Raji (cell line): ENCODE measurements around the gene UBE2E2.

ENCODE experiments used
- POLR2A ChIP-seq: IDR thresholded peaks from 2 replicates; pipeline ENCODE4 v1.6.1; 2011; ENCODE audit warnings: low read depth, low read length, control low read depth; ENCODE audit not compliant: insufficient read depth

UBE2E2 gene

DNA sequence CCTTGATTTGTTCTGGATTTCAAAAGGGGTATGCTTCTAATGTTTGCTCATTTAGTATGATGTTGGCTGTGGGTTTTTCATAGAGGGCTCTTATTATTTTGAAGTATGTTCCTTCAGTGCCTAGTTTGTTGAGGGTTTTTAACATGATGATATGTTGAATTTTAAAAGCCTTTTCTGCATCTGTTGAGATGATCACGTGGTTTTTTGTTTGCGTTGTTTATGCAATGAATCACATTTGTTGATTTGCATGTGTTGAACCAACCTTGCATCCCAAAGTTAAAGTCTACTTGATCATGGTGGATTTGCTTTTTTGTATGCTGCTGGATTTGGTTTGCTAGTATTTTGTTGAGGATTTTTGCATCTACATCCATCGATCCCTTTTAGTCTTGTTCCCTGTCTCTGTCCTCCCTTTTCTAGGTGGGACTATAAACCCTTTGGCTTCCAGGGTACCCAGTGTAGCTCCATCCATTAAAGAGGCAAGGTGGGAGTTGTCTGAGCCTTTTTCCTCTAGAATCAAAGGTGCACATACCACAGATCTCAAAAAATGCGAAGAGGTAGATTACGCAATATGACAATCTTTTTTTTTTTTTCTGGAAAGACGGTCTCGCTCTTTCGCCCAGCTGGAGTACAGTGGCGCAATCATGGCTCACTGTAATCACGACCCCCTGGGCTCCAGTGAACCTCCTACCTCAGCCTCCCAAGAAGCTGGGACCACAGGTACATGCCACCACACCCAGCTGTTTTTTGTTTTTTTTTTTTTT lies 381.0 kb downstream of the UBE2E2 start:
- no peak for TF ChIP-seq POLR2A

DNA sequence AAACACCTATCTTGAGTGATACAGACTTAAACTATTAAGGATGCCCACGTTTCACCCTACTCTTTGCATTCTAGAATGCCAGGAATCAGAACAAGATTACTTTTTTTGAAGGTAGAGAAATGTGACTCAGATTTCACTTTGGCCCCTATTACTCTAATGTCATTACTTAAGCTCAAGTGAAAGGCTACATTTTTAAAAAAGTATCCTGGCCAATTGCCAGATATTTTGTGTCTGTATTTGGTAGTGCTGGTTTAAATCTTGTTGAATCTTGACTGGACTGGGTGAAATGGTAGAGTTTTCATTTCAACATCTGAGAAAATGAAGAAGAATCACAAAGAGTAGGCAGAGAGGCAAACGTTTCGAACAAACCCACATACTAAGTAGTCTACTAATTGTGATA lies 384.4 kb downstream of the UBE2E2 start:
- TF ChIP-seq POLR2A: no peak

DNA sequence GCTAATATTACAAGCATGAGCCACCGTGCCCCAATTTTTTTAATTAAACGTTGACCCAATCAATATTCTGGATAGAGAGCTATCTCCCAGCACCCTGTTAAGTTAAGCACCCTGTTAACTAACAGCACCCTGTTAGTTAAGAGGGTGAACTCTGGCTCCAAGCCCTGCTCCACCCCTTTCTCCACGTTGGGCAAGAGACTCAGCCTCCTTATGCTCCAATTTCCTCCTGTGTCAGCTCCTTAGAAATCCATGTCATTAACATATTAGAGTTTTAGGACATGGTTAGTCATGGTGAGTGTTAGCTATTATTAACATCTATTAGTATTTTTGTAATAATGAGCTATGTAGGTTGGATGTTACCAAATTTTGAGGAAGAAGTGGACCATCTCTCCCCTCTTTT lies 385.4 kb downstream of the UBE2E2 start:
- TF ChIP-seq POLR2A: no peak

DNA sequence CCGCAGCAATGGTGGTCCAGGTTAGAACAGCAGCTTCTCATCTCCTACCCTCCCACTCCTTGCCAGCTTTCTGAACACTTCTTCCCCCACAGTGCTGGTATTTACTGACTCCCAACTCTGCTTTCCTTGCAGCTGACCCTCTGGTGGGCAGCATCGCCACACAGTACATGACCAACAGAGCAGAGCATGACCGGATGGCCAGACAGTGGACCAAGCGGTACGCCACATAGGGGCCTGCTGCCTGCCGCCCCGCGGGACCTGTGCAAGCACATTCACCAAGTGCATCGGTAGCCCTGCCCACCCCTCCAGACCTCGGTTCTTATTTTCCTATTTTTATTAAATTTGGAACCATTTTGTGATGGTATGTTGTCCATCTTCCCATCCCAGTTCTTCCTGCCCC lies 386.5 kb downstream of the UBE2E2 start:
- TF ChIP-seq POLR2A: no peak

DNA sequence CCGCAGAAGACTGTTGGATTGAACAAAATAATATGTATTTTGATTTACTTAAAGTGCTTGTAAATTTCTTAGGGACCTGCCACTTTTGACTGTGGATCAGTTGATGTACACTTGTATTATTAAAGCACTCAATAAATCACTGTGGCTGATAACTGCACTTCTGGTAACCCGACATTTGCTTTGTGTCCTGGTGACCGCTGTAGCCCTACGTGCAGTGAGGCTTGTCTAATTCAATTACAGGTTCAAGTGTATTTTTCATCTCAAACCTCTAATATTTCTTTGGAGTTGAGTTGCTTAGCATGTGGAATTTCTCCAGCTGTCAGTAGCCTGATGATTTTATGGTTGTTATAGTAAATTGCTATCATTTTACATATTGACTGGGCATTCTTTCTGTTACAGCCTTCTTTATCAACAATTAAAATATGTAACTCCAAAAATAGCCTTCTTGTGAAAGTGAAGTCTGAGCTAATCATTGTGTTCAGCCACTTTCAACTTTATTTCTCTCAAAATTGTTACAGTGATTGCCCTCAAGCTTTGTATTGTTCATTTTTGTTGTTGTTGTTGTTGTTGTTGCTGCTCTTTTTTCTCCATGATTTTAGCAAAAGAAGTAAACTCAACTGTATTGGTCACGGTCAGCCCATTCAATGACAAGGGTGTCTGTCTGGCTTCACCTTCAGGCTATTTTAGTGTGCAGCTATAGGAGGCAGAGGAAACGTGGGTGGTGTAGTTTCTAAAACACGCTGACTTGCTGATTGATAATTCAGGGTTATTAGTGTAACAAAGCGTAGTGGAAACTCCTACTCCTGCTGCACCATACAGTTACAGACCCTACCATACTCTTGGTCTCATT lies 387.5 kb downstream of the UBE2E2 start:
- TF ChIP-seq POLR2A: no peak

DNA sequence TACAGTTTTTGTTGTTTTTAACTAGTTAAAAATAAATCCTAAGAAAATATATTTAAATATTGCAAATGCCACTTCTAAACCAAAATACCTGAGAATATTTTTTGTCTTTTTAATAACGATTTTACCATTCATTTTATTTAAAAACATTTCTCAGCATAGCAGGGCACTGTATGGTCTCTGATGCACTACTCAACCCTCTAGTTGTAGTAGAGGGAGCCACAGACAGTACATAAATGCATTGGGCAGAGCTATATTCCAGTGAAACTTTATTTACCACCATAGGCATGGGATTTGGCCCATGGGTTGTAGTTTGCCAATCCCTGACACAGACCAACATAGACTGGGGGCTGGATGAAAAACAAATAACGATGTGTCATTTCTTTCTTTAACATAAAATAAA lies 388.2 kb downstream of the UBE2E2 start:
- TF ChIP-seq POLR2A: no peak

DNA sequence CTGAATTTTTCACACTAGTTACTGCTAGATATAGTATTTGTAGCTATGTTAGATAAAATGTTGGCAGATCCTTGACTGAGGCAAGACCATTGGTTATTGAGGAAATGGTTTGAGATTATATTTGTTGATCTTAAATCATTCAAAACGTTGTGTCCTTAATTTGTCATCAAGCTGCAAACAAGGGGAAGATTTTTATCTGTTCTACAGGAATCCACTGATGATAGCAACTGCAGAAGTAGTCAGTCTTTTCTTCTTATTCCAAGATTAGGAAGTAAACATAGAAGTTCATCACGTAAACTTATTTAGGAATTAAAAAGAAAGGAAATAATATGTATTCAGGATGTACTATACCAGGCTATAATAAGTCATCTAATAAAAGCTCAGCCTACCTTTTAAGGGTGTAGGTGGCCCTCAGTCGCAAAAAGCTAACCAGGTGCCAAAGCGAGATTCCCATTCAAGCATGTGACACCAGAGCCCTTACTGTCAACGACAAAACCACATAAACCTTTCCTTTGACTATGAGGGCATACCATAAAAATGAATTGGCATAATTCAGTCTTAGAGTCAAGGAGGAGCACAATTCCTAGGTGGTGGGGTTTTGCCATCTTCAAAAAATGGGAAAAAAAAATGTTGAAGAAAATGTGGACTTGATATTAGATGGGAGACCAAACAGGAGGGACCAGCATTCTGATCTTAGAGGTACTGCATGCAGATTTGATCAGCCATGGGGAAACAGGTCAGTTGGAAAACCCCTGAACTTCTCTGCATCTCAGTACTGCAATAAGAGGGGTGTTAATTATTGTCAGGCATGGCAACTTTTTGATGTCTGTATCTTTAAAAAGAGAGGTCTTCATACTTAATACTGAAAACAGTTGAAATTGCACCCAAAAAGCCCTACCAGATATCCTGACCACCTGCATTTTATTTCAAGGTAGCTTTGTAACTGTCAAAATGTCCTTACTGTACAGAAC lies 390.1 kb downstream of the UBE2E2 start:
- TF ChIP-seq POLR2A: no peak

DNA sequence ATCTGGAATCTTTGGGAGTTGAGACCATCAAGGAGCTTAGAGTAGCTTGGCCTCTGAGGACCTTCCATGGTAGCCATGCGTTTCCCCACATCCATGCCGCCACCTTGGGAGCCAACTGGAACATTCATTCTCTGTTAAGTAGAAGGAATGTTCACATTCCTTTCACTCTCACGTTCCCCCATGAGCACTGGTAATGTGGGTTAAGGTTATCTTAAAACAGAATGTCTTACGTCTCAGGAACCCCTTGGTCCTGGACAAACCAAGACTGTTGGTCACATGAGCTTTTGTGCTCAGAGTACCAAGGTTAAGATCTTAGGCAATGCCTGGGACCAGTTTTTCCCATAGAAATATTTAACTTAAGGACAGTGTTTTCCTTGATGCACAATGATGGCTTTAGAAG lies 390.9 kb downstream of the UBE2E2 start:
- no peak for TF ChIP-seq POLR2A

DNA sequence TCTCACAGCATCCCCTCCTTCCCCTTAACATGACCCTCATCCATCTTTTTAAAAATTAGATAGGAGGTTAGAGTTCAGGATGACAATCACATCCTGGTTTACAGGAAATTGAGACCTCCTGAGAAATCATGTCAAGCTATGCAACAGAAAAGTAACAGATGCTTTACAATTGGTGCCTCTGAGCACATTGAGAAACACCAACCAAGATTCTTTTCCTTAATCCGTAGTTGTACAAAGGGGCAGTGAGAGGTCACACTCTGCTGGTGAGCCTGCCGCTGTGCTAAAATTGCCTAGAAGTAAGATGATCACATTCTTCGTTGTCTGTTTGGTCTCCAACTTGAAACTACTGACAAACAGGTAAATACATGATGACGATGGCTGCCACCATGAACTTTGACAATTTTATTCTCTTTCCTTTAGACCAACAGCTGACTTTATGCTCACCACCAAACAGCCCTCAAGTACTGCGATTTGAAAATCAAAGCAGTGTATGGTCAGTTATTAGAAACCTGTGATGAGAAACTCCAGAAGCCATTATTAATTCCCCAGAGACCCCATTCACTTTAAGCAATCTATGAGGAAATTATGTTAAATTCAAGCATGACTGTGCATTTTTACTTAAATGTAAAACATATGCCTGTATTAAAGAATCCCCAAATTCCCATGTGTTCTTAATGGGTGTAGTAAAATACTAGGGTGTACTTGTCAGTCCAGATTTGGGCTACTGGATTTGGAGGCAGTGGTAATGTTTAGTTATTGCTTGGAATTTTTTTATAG lies 392.0 kb downstream of the UBE2E2 start:
- no peak for TF ChIP-seq POLR2A

DNA sequence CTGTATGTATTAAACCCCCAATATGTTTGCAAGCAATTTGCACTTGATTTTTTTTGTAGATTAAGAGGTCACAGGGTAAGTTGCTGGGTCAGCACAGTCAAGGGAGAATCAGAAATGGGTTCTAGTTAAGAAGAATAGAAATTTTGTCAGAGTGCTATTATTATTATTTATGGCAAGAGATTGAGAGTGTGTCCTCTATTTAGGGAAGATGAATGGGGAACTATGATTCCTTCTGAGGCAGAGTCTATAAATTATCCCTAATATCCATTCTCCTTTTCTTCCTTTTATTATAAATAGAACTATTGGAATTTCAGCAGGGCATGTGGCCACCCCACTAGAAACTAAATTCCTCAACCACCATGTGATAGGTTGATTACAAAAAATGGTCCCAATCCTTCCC lies 392.7 kb downstream of the UBE2E2 start:
- no peak for TF ChIP-seq POLR2A

DNA sequence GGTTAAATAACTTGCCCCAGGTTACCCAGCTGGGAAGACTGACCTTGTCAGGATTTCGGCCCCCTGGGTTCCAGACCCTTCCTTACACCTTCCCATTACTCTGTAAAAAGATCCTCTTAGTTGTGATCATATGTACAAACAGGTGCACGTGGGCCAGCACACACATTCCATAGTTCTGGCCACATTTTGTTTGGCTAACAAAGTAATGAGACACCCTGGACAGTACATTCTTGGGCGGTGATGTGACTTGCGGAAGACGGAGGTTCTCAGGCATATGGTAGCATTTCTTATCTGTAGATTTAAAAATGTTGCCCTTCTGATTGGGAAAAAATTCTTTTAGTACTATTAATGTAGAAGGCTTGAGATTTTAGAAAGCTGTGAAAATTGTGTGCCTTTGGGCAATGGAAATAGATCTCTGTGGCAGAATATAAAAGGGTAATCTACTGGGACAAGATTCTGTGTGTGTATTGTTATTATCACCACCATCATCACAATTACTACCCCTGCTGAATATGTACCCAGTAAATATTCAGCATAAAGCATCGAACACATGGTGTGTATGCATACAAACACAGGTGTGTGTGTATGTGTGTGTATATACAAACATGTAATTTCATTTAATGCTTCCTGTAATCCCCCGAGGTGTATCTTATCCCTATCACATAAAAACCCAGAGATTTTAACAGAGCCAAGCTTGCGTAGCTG lies 397.2 kb downstream of the UBE2E2 start:
- no peak for TF ChIP-seq POLR2A

DNA sequence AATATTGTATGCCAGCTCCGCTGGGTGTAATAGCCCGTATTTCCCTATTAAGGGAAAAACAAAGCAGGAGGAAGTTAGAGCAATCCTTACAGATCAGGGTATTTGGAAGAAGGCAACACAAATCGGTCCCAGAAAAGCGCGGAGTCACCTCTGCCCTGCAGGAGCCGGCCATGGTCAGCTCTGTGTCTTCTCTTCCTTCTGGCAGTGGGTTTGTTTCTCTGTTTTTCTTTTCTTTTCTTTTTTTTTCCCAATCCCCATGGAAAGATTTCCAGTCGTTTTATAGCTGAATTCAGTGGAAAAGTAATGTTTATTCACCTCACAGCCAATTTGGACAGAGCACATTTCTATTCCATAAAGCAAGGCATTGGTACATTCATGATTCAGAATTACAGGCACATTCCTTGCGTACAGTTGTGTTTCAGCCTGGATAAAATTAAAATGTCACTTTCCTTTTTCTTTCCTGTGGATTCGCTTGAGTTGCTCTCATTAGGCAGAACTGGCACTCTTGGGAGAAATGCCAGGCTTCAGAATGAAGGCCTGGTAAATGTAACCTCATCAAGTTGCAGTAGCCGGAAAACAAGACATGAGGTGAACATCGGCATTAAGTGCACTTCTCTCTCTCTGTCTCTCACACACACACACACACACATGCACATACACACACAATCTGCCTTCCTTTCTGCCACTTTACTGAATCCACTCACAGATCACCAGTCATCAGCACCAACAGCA lies 398.1 kb downstream of the UBE2E2 start:
- TF ChIP-seq POLR2A: no peak

DNA sequence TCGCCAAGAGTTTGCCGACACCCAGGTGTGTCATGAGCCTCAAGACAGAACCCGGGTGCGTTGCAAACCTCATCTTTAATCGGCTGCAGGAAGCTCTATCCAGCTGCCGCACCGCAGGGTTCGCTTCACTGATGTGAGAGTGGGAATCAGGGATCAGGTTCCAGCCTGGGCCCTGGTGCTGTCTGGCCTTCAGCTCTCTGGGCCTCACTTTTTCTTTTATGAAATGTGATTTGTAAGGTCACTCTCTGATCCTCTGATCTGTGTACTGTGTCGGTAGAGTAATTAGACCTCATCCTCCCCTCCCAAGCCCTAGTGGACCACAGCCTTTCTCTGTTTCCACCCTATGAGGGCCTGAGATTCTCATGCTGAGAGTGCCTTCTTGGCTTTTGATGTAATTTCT lies 399.8 kb downstream of the UBE2E2 start:
- TF ChIP-seq POLR2A: no peak
